ENCODE data around the gene GREB1. TPM values are rescaled to one million over a fixed set of nuclear protein-coding genes. Genes with fewer than 3 reads are reported as not detected.

The GREB1 gene
- total RNA-seq, 1 experiment from 2014 or later: 16.5 TPM

DNA sequence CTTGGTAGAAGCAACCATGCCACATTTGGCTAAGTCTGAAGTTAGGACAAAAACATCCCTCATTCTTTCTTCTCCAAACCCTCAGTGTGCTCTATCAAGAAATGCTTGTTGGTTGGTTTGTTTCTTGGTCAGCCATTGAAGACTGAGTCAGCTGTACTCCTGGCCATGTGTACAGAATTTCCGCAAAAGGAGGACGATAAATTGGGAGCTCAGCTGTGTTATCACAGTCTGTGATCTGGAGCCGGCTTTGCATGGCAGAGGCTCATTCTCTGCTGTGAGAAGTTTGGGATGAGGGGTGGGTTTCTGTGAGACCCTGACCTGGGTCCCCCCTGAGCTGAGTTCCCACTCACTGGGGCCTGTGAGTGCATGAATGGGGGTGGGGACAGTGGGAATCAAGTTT, 41.6 kb upstream of the GREB1 start:
- H3K56ac ChIP-seq (ENCODE audit: insufficient read length, low read depth, low read length): no peak overlapping the region
- no peak overlapping the region for H3K18ac ChIP-seq (ENCODE audit: insufficient read length, low read depth, low read length)
- no peak overlapping the region for H2BK15ac ChIP-seq (ENCODE audit: low read depth, low read length)
- H3K79me1 ChIP-seq (ENCODE audit: insufficient read depth, low read depth, low read length, poor library complexity, severe bottlenecking): no peaks in the 10 kb centered on the region
- no peak for DNase-seq
- H3K27ac ChIP-seq (ENCODE audit: insufficient read length, low read depth, low read length): no peak overlapping the region
- Mint-ChIP-seq H3K27ac (peak overlapping the region in 1 of 3 experiments; percentile 73; a peak in 2 of 7 replicates), H3K4me1 (peaks cover 24 to 28% of the 10 kb centered on the region in 2 experiments), H3K27me3 (ENCODE audit: low read depth) (no peaks in the 10 kb centered on the region; the same call in 1 of the 2 replicates), H3K4me3 (no peak overlapping the region; a peak in 1 of 5 replicates), H3K36me3 (ENCODE audit: insufficient read depth in 1 of 3, low read depth in 3 of 3) (peaks cover 5 to 6% (median 5%) of the 10 kb centered on the region in 3 experiments; a peak in 6 of 7 replicates), H3K9me3 (peaks cover 4 to 5% of the 10 kb centered on the region in 2 experiments)
- no peak overlapping the region for H2BK12ac ChIP-seq (ENCODE audit: insufficient read length, low read depth, low read length)
- no peak overlapping the region for H4K8ac ChIP-seq (replicated peaks; ENCODE audit: insufficient read length, low read depth, low read length)
- H3K9ac ChIP-seq (ENCODE audit: extremely low read depth, insufficient read length, low read length): no peak overlapping the region
- no peak overlapping the region for H2BK20ac ChIP-seq (ENCODE audit: low read depth, low read length, poor library complexity, severe bottlenecking)
- no peak overlapping the region for H3K4me2 ChIP-seq (ENCODE audit: insufficient read depth, insufficient read length, low read length)
- no peak overlapping the region for H3K14ac ChIP-seq (ENCODE audit: insufficient read depth, low read length)
- H3T11ph ChIP-seq (ENCODE audit: low read length): no peak overlapping the region
- no peak overlapping the region for H2AK5ac ChIP-seq (ENCODE audit: insufficient read length, low read length)
- no CpG with 5 or more reads among the region's 3 CpGs for WGBS (ENCODE audit: extremely low coverage, insufficient read length, low lambda C conversion rate)
- H2BK5ac ChIP-seq (ENCODE audit: insufficient read length, low read length): no peak overlapping the region
- no peaks in the 10 kb centered on the region; the same call in 1 of the 2 replicates for H3K4me1 ChIP-seq (ENCODE audit: insufficient read depth, low read length)
- no peak overlapping the region for H3K23ac ChIP-seq (ENCODE audit: insufficient read length, low read depth, low read length)
- no peak overlapping the region for H2BK120ac ChIP-seq (ENCODE audit: low read depth, low read length, poor library complexity, severe bottlenecking)
- no peaks in the 10 kb centered on the region for H3K27me3 ChIP-seq (ENCODE audit: insufficient read depth, low read length)
- H3K4ac ChIP-seq (ENCODE audit: low read depth, low read length): no peak overlapping the region
- H4K20me1 ChIP-seq (ENCODE audit: control insufficient read depth, insufficient read depth, insufficient read length): no peaks in the 10 kb centered on the region
- no peak overlapping the region for H4K91ac ChIP-seq (ENCODE audit: insufficient read length, low read depth, low read length)
- TF ChIP-seq, protein P1, sequence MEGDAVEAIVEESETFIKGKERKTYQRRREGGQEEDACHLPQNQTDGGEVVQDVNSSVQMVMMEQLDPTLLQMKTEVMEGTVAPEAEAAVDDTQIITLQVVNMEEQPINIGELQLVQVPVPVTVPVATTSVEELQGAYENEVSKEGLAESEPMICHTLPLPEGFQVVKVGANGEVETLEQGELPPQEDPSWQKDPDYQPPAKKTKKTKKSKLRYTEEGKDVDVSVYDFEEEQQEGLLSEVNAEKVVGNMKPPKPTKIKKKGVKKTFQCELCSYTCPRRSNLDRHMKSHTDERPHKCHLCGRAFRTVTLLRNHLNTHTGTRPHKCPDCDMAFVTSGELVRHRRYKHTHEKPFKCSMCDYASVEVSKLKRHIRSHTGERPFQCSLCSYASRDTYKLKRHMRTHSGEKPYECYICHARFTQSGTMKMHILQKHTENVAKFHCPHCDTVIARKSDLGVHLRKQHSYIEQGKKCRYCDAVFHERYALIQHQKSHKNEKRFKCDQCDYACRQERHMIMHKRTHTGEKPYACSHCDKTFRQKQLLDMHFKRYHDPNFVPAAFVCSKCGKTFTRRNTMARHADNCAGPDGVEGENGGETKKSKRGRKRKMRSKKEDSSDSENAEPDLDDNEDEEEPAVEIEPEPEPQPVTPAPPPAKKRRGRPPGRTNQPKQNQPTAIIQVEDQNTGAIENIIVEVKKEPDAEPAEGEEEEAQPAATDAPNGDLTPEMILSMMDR (conservative IDR thresholded peaks at IDR 0.05): no peak
- no peaks in the 10 kb centered on the region for H3K9me3 ChIP-seq (ENCODE audit: control insufficient read depth, low read depth, low read length)
- no peaks in the 10 kb centered on the region for H3K23me2 ChIP-seq (ENCODE audit: insufficient read length, low read depth, low read length, poor library complexity, severe bottlenecking)
- no peak overlapping the region for H4K5ac ChIP-seq (ENCODE audit: insufficient read length, low read depth, low read length)
- no peak overlapping the region for H2AFZ ChIP-seq (ENCODE audit: low read length)
- H3K79me2 ChIP-seq (ENCODE audit: insufficient read depth, low read length): peaks cover 2% of the 10 kb centered on the region; the same call in 1 of the 2 replicates
